GM23248 (cell line): Measurements from ENCODE around the gene ABCF2.

Experiments
- EZH2 ChIP-seq: fragments of 200-600 bp; sonication (generic); IDR thresholded peaks from 2 replicates; pipeline ENCODE4 v1.6.1; 2018; ENCODE audit warnings: antibody characterized with exemption, mild to moderate bottlenecking; ENCODE audit not compliant: insufficient read depth, poor library complexity, severe bottlenecking
- EZH2phosphoT487 ChIP-seq: fragments of 200-600 bp; sonication (generic); IDR thresholded peaks from 2 replicates; pipeline ENCODE4 v1.6.1; 2018; ENCODE audit warnings: antibody characterized with exemption, moderate library complexity, mild to moderate bottlenecking, low read depth; ENCODE audit not compliant: insufficient read depth

- TF ChIP-seq EZH2phosphoT487 = no peak
- no peak for TF ChIP-seq EZH2
Observed at GRCh38 chr7:151218170-151218569, 8.8 kb downstream of the ABCF2 start.
